Astrocyte (in vitro differentiated cells and primary cell): ENCODE results near the gene DLK1. TPM values are rescaled to one million over a fixed set of nuclear protein-coding genes. Genes with fewer than 3 reads are reported as not detected.

ENCODE experiments used
- DNase-seq: peaks from one replicate; pipeline ENCODE4 v3.0.0-alpha.2; 2010; ENCODE audit warnings: low read depth
- FAIRE-seq: peaks from 2 replicates; lab custom pipeline; 2011; peaks lifted over from hg19 to GRCh38; lab: Jason Lieb, UNC
- H2AFZ ChIP-seq: 2 replicates; pipeline ENCODE4 v1.6.0; 2012; ENCODE audit warnings: low read depth, low read length, inconsistent platforms
- H3K27ac ChIP-seq: 2 replicates; pipeline ENCODE4 v1.5.1; 2011; ENCODE audit warnings: low read depth, low read length, inconsistent platforms
- H3K27me3 ChIP-seq: 2 replicates; pipeline ENCODE4 v1.6.0; 2011; ENCODE audit warnings: low read length, inconsistent platforms; ENCODE audit not compliant: insufficient read depth
- H3K36me3 ChIP-seq: 2 replicates; pipeline ENCODE4 v1.5.1; 2011; ENCODE audit warnings: low read length, inconsistent platforms; ENCODE audit not compliant: insufficient read depth
- H3K4me1 ChIP-seq: 2 replicates; pipeline ENCODE4 v1.5.1; 2011; ENCODE audit warnings: low read length, inconsistent platforms; ENCODE audit not compliant: insufficient read depth
- H3K4me2 ChIP-seq: 2 replicates; pipeline ENCODE4 v1.6.0; 2012; ENCODE audit warnings: low read length, inconsistent platforms
- H3K4me3 ChIP-seq: 2 replicates; pipeline ENCODE4 v1.5.1; 2011; ENCODE audit warnings: low read depth, mild to moderate bottlenecking, low read length, inconsistent platforms; ENCODE audit not compliant: insufficient read depth
- H3K79me2 ChIP-seq: 2 replicates; pipeline ENCODE4 v1.6.0; 2012; ENCODE audit warnings: mild to moderate bottlenecking, low read length, inconsistent platforms; ENCODE audit not compliant: insufficient read depth
- H3K9ac ChIP-seq: 2 replicates; pipeline ENCODE4 v1.6.0; 2012; ENCODE audit warnings: mild to moderate bottlenecking, low read length, inconsistent platforms
- H3K9me3 ChIP-seq: 2 replicates; pipeline ENCODE4 v1.5.1; 2012; ENCODE audit warnings: low read depth, mild to moderate bottlenecking, low read length, inconsistent platforms; ENCODE audit not compliant: insufficient read depth
- H4K20me1 ChIP-seq: 2 replicates; pipeline ENCODE4 v1.6.0; 2012; ENCODE audit warnings: low read length, inconsistent platforms; ENCODE audit not compliant: insufficient read depth
- H3K27ac Mint-ChIP-seq: one replicate; pipeline ENCODE4 v1.8.0; 2021; ENCODE audit warnings: mild to moderate bottlenecking, mixed read lengths; ENCODE audit not compliant: unreplicated experiment
- H3K27me3 Mint-ChIP-seq: one replicate; pipeline ENCODE4 v1.8.0; 2021; ENCODE audit warnings: low read depth, mixed read lengths; ENCODE audit not compliant: unreplicated experiment
- H3K36me3 Mint-ChIP-seq: one replicate; pipeline ENCODE4 v1.8.0; 2021; ENCODE audit warnings: low read depth, mixed read lengths; ENCODE audit not compliant: unreplicated experiment
- H3K4me1 Mint-ChIP-seq: one replicate; pipeline ENCODE4 v1.8.0; 2021; ENCODE audit warnings: low read depth, mixed read lengths; ENCODE audit not compliant: unreplicated experiment
- H3K4me3 Mint-ChIP-seq: one replicate; pipeline ENCODE4 v1.8.0; 2021; ENCODE audit warnings: mild to moderate bottlenecking, moderate library complexity, mixed read lengths; ENCODE audit not compliant: unreplicated experiment
- H3K9me3 Mint-ChIP-seq: one replicate; pipeline ENCODE4 v1.8.0; 2021; ENCODE audit warnings: mild to moderate bottlenecking, mixed read lengths; ENCODE audit not compliant: unreplicated experiment
- EZH2 ChIP-seq: IDR thresholded peaks from 2 replicates; pipeline ENCODE4 v1.6.1; 2012; ENCODE audit warnings: mild to moderate bottlenecking, low read length, inconsistent platforms; ENCODE audit not compliant: insufficient read depth
- total RNA-seq: library from RNA; stranded (reverse); gene quantifications from 2 replicates; pipeline ENCODE4 v1.2.1, GENCODE V29; 2021
- TF ChIP-seq, protein P1 (sequence below): IDR thresholded peaks from 2 replicates; pipeline ENCODE4 v1.5.1; 2011; ENCODE audit warnings: low read depth, mild to moderate bottlenecking, inconsistent platforms, low read length, moderate library complexity; ENCODE audit not compliant: insufficient read depth

The DLK1 gene
- total RNA-seq, 1 donor from 2014 or later: 2.7 TPM

DNA sequence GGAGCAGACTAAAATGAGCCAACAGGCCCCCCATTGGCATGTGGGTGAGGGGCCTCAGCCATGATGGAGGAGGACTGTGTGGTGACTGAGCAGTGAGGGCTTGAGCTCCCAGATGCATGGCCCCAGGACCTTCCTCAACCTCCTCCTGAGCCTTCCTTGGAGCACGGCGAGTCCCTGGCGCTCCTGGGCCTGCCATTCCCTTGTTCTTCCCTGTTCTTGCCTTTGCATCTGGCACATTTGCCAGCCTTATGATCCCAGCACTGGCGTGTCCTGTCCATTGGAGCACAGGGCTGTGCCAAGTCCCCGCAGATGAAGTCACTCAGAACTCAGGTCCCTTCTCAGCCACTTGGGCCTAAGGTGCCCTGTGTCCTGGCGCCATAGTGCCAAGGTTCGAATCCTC lies 58.9 kb downstream of the DLK1 start:
- H3K27ac ChIP-seq: no peak overlapping the region

GRCh38 chr14:100786131-100786530 lies 59.4 kb downstream of the DLK1 start:
- H3K27ac Mint-ChIP-seq: no peak overlapping the region
- DNase-seq (no peak), FAIRE-seq (no peak)
- H3K27me3 ChIP-seq: no peaks in the 10 kb centered on the region
- H2AFZ ChIP-seq: no peak overlapping the region
- H3K4me3 ChIP-seq: no peak overlapping the region
- H3K9ac ChIP-seq: no peak overlapping the region
- H3K27me3 Mint-ChIP-seq: peaks cover 44% of the 10 kb centered on the region
- H3K9me3 ChIP-seq: no peaks in the 10 kb centered on the region
- TF ChIP-seq EZH2: no peak
- TF ChIP-seq, protein P1, sequence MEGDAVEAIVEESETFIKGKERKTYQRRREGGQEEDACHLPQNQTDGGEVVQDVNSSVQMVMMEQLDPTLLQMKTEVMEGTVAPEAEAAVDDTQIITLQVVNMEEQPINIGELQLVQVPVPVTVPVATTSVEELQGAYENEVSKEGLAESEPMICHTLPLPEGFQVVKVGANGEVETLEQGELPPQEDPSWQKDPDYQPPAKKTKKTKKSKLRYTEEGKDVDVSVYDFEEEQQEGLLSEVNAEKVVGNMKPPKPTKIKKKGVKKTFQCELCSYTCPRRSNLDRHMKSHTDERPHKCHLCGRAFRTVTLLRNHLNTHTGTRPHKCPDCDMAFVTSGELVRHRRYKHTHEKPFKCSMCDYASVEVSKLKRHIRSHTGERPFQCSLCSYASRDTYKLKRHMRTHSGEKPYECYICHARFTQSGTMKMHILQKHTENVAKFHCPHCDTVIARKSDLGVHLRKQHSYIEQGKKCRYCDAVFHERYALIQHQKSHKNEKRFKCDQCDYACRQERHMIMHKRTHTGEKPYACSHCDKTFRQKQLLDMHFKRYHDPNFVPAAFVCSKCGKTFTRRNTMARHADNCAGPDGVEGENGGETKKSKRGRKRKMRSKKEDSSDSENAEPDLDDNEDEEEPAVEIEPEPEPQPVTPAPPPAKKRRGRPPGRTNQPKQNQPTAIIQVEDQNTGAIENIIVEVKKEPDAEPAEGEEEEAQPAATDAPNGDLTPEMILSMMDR: no peak
- H3K4me2 ChIP-seq: no peak overlapping the region
- H3K4me1 ChIP-seq: no peaks in the 10 kb centered on the region
- no peak overlapping the region for H3K4me3 Mint-ChIP-seq
- H3K4me1 Mint-ChIP-seq: peaks cover 8% of the 10 kb centered on the region
- H3K9me3 Mint-ChIP-seq: peaks cover 3% of the 10 kb centered on the region
- H3K36me3 Mint-ChIP-seq: peaks cover 3% of the 10 kb centered on the region
- no peaks in the 10 kb centered on the region for H4K20me1 ChIP-seq
- no peaks in the 10 kb centered on the region for H3K79me2 ChIP-seq
- H3K27ac ChIP-seq: no peak overlapping the region
- no peaks in the 10 kb centered on the region for H3K36me3 ChIP-seq

More for the DNA sequence above, 58.9 kb downstream of the DLK1 start:
- H3K4me1 Mint-ChIP-seq: peaks cover 3% of the 10 kb centered on the region
- H3K9me3 ChIP-seq: no peaks in the 10 kb centered on the region
- no peak overlapping the region for H3K4me2 ChIP-seq
- H3K27me3 ChIP-seq: no peaks in the 10 kb centered on the region
- H3K9ac ChIP-seq: no peak overlapping the region
- peaks cover 3% of the 10 kb centered on the region for H3K36me3 Mint-ChIP-seq
- DNase-seq (no peak), FAIRE-seq (no peak)
- no peaks in the 10 kb centered on the region for H3K79me2 ChIP-seq
- peaks cover 43% of the 10 kb centered on the region for H3K27me3 Mint-ChIP-seq
- TF ChIP-seq, protein P1: no peak
- TF ChIP-seq EZH2: no peak
- H3K4me3 ChIP-seq: no peak overlapping the region
- H3K4me3 Mint-ChIP-seq: no peak overlapping the region
- H3K27ac Mint-ChIP-seq: no peak overlapping the region
- H2AFZ ChIP-seq: no peak overlapping the region
- H3K36me3 ChIP-seq: no peaks in the 10 kb centered on the region
- H3K4me1 ChIP-seq: no peaks in the 10 kb centered on the region
- no peaks in the 10 kb centered on the region for H4K20me1 ChIP-seq
- H3K9me3 Mint-ChIP-seq: peaks cover 3% of the 10 kb centered on the region

GRCh38 chr14:100786576-100787219 lies 60.0 kb downstream of the DLK1 start:
- no peaks in the 10 kb centered on the region for H3K9me3 ChIP-seq
- no peaks in the 10 kb centered on the region for H4K20me1 ChIP-seq
- Mint-ChIP-seq H3K36me3 (peaks cover 3% of the 10 kb centered on the region), H3K27ac (no peak overlapping the region), H3K9me3 (peaks cover 3% of the 10 kb centered on the region), H3K4me1 (peaks cover 9% of the 10 kb centered on the region), H3K27me3 (peaks cover 44% of the 10 kb centered on the region), H3K4me3 (no peak overlapping the region)
- no peaks in the 10 kb centered on the region for H3K4me1 ChIP-seq
- DNase-seq: no peak
- no peaks in the 10 kb centered on the region for H3K27me3 ChIP-seq
- no peak for FAIRE-seq
- no peaks in the 10 kb centered on the region for H3K79me2 ChIP-seq
- no peak overlapping the region for H3K4me2 ChIP-seq
- H3K9ac ChIP-seq: no peak overlapping the region
- no peak overlapping the region for H3K4me3 ChIP-seq
- TF ChIP-seq EZH2: no peak
- TF ChIP-seq, protein P1: no peak
- H3K36me3 ChIP-seq: no peaks in the 10 kb centered on the region
- no peak overlapping the region for H2AFZ ChIP-seq
- no peak overlapping the region for H3K27ac ChIP-seq
